ENCODE results near the gene ZNF385C.

ZNF385C gene

GRCh38 chr17:42038221-42038973 is 59.9 kb downstream of the ZNF385C start:
- Histone ChIP-seq H3K36me3 (ENCODE audit: control insufficient read depth, insufficient read depth, low read length) (no peaks in the 10 kb centered on the region), H3K9me3 (ENCODE audit: control insufficient read depth, low read length) (no peaks in the 10 kb centered on the region), H3K4me3 (ENCODE audit: insufficient read depth, low read depth, low read length, poor library complexity, severe bottlenecking) (no peak overlapping the region), H3K4me1 (ENCODE audit: control insufficient read depth, insufficient read depth, low read length, poor library complexity, severe bottlenecking) (no peaks in the 10 kb centered on the region), H3K27ac (ENCODE audit: insufficient read depth, low read length, poor library complexity, severe bottlenecking) (no peak overlapping the region), H3K27me3 (replicated peaks; ENCODE audit: control insufficient read depth, insufficient read depth, low read length, poor library complexity, severe bottlenecking) (no peaks in the 10 kb centered on the region)
- DNase-seq = no peak

DNA sequence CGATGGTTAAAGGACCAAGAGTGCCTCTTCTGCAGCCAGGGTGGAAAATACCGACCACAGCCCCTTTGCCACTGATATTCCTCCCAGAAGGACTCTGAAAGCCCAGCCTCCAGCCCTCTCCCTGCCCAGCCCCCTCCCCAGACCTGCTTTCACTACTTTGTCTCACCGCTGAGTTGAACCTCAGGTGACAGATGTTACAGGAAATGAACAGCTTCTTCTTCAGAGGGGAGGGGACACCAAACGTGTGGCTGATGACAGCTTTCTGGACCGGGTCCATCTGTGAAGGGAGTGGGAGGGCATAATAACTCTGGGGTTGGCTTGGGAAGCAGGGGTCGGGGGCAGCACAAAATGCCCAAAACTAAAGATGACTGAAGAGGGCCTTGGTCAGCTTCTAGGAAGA is 64.2 kb downstream of the ZNF385C start:
- Histone ChIP-seq H3K9me3 (ENCODE audit: control insufficient read depth, low read length) (no peaks in the 10 kb centered on the region), H3K27ac (ENCODE audit: insufficient read depth, low read length, poor library complexity, severe bottlenecking) (no peak overlapping the region), H3K4me1 (ENCODE audit: control insufficient read depth, insufficient read depth, low read length, poor library complexity, severe bottlenecking) (no peaks in the 10 kb centered on the region), H3K27me3 (replicated peaks; ENCODE audit: control insufficient read depth, insufficient read depth, low read length, poor library complexity, severe bottlenecking) (no peaks in the 10 kb centered on the region), H3K36me3 (ENCODE audit: control insufficient read depth, insufficient read depth, low read length) (no peaks in the 10 kb centered on the region), H3K4me3 (ENCODE audit: insufficient read depth, low read depth, low read length, poor library complexity, severe bottlenecking) (no peak overlapping the region)
- no peak for DNase-seq

GRCh38 chr17:42031584-42031983 is 66.7 kb downstream of the ZNF385C start:
- Histone ChIP-seq H3K27me3 (replicated peaks; ENCODE audit: control insufficient read depth, insufficient read depth, low read length, poor library complexity, severe bottlenecking) (no peaks in the 10 kb centered on the region), H3K27ac (ENCODE audit: insufficient read depth, low read length, poor library complexity, severe bottlenecking) (no peak overlapping the region), H3K4me3 (ENCODE audit: insufficient read depth, low read depth, low read length, poor library complexity, severe bottlenecking) (no peak overlapping the region), H3K4me1 (ENCODE audit: control insufficient read depth, insufficient read depth, low read length, poor library complexity, severe bottlenecking) (no peaks in the 10 kb centered on the region), H3K36me3 (ENCODE audit: control insufficient read depth, insufficient read depth, low read length) (no peaks in the 10 kb centered on the region), H3K9me3 (ENCODE audit: control insufficient read depth, low read length) (no peaks in the 10 kb centered on the region)
- DNase-seq = no peak

- H3K9me3 ChIP-seq (ENCODE audit: control insufficient read depth, low read length) = no peaks in the 10 kb centered on the region
- no peak overlapping the region for H3K4me3 ChIP-seq (ENCODE audit: insufficient read depth, low read depth, low read length, poor library complexity, severe bottlenecking)
- no peak overlapping the region for H3K27ac ChIP-seq (ENCODE audit: insufficient read depth, low read length, poor library complexity, severe bottlenecking)
- peaks cover 6% of the 10 kb centered on the region for H3K4me1 ChIP-seq (ENCODE audit: control insufficient read depth, insufficient read depth, low read length, poor library complexity, severe bottlenecking)
- no peaks in the 10 kb centered on the region for H3K27me3 ChIP-seq (replicated peaks; ENCODE audit: control insufficient read depth, insufficient read depth, low read length, poor library complexity, severe bottlenecking)
- no peak for DNase-seq
- peaks cover 9% of the 10 kb centered on the region for H3K36me3 ChIP-seq (ENCODE audit: control insufficient read depth, insufficient read depth, low read length)
Measured at GRCh38 chr17:42028791-42029127, 69.5 kb downstream of the ZNF385C start.

DNA sequence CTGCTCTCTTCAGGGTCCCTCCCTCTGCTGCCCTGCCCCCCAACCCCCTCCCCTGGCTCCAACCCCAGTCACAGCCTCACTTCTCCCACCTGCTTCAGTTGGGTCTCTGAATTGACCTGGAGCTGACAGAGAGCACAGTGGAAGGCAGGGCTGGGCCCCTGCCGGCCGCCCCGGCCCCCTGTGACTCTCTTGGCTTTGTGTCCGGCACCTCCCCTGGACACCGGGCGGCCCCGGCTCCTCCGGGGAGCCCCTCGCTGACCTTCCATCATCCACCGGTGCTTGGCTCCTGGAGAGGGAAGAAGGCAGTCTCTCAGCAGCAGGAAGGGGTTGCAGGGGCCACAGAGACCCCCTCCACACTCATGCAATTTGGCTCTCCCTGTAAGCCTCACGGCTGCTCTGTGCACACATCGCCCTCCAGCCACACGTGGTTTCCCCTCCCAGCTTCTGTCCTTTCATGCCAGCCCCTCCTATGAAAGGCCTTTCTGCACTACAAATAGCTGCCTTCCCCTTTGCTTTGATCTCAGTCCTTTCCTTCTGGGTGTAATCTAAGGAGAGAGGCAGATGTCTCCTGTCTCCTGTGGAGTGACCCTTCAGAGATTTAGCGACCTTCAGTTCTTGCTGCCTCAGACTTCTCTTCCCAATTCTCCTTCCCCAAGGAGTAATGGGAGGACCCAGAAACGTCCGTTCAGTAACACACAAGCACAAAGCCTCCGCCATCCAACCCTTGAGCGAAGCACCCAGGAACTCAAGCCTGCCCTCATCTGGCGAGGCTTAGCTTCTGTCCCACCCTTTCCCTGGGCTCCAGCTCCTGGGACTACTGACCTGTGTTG is 70.1 kb downstream of the ZNF385C start:
- Histone ChIP-seq H3K4me3 (ENCODE audit: insufficient read depth, low read depth, low read length, poor library complexity, severe bottlenecking) (no peak overlapping the region), H3K9me3 (ENCODE audit: control insufficient read depth, low read length) (no peaks in the 10 kb centered on the region), H3K27ac (ENCODE audit: insufficient read depth, low read length, poor library complexity, severe bottlenecking) (no peak overlapping the region), H3K36me3 (ENCODE audit: control insufficient read depth, insufficient read depth, low read length) (peaks cover 14% of the 10 kb centered on the region), H3K4me1 (ENCODE audit: control insufficient read depth, insufficient read depth, low read length, poor library complexity, severe bottlenecking) (peaks cover 6% of the 10 kb centered on the region), H3K27me3 (replicated peaks; ENCODE audit: control insufficient read depth, insufficient read depth, low read length, poor library complexity, severe bottlenecking) (no peaks in the 10 kb centered on the region)
- no peak for DNase-seq

GRCh38 chr17:42027590-42027889 is 70.7 kb downstream of the ZNF385C start:
- Histone ChIP-seq H3K9me3 (ENCODE audit: control insufficient read depth, low read length) (no peaks in the 10 kb centered on the region), H3K27me3 (replicated peaks; ENCODE audit: control insufficient read depth, insufficient read depth, low read length, poor library complexity, severe bottlenecking) (no peaks in the 10 kb centered on the region), H3K4me3 (ENCODE audit: insufficient read depth, low read depth, low read length, poor library complexity, severe bottlenecking) (no peak overlapping the region), H3K4me1 (ENCODE audit: control insufficient read depth, insufficient read depth, low read length, poor library complexity, severe bottlenecking) (peaks cover 6% of the 10 kb centered on the region), H3K36me3 (ENCODE audit: control insufficient read depth, insufficient read depth, low read length) (peaks cover 19% of the 10 kb centered on the region), H3K27ac (ENCODE audit: insufficient read depth, low read length, poor library complexity, severe bottlenecking) (no peak overlapping the region)
- no peak for DNase-seq

GRCh38 chr17:42026857-42027589 is 71.2 kb downstream of the ZNF385C start:
- Histone ChIP-seq H3K27me3 (replicated peaks; ENCODE audit: control insufficient read depth, insufficient read depth, low read length, poor library complexity, severe bottlenecking) (no peaks in the 10 kb centered on the region), H3K27ac (ENCODE audit: insufficient read depth, low read length, poor library complexity, severe bottlenecking) (no peak overlapping the region), H3K9me3 (ENCODE audit: control insufficient read depth, low read length) (no peaks in the 10 kb centered on the region), H3K4me1 (ENCODE audit: control insufficient read depth, insufficient read depth, low read length, poor library complexity, severe bottlenecking) (peaks cover 6% of the 10 kb centered on the region), H3K4me3 (ENCODE audit: insufficient read depth, low read depth, low read length, poor library complexity, severe bottlenecking) (no peak overlapping the region), H3K36me3 (ENCODE audit: control insufficient read depth, insufficient read depth, low read length) (peaks cover 24% of the 10 kb centered on the region)
- DNase-seq = no peak

- Histone ChIP-seq H3K9me3 (ENCODE audit: control insufficient read depth, low read length) (no peaks in the 10 kb centered on the region), H3K4me1 (ENCODE audit: control insufficient read depth, insufficient read depth, low read length, poor library complexity, severe bottlenecking) (peaks cover 8% of the 10 kb centered on the region), H3K27ac (ENCODE audit: insufficient read depth, low read length, poor library complexity, severe bottlenecking) (no peak overlapping the region), H3K4me3 (ENCODE audit: insufficient read depth, low read depth, low read length, poor library complexity, severe bottlenecking) (no peak overlapping the region), H3K36me3 (ENCODE audit: control insufficient read depth, insufficient read depth, low read length) (peaks cover 24% of the 10 kb centered on the region), H3K27me3 (replicated peaks; ENCODE audit: control insufficient read depth, insufficient read depth, low read length, poor library complexity, severe bottlenecking) (no peaks in the 10 kb centered on the region)
- no peak for DNase-seq
Measured at GRCh38 chr17:42025936-42026335, 72.3 kb downstream of the ZNF385C start.

- H3K9me3 ChIP-seq (ENCODE audit: control insufficient read depth, low read length) = no peaks in the 10 kb centered on the region
- H3K4me1 ChIP-seq (ENCODE audit: control insufficient read depth, insufficient read depth, low read length, poor library complexity, severe bottlenecking) = peaks cover 16% of the 10 kb centered on the region
- no peaks in the 10 kb centered on the region for H3K27me3 ChIP-seq (replicated peaks; ENCODE audit: control insufficient read depth, insufficient read depth, low read length, poor library complexity, severe bottlenecking)
- no peak overlapping the region for H3K4me3 ChIP-seq (ENCODE audit: insufficient read depth, low read depth, low read length, poor library complexity, severe bottlenecking)
- peaks cover 24% of the 10 kb centered on the region for H3K36me3 ChIP-seq (ENCODE audit: control insufficient read depth, insufficient read depth, low read length)
- DNase-seq = no peak
- H3K27ac ChIP-seq (ENCODE audit: insufficient read depth, low read length, poor library complexity, severe bottlenecking) = no peak overlapping the region
Measured at GRCh38 chr17:42025191-42025579, 73.1 kb downstream of the ZNF385C start.

Measured in effector memory CD4-positive, alpha-beta T cell (primary cell).